ENCODE measurements around the gene PRKCB.

DNA sequence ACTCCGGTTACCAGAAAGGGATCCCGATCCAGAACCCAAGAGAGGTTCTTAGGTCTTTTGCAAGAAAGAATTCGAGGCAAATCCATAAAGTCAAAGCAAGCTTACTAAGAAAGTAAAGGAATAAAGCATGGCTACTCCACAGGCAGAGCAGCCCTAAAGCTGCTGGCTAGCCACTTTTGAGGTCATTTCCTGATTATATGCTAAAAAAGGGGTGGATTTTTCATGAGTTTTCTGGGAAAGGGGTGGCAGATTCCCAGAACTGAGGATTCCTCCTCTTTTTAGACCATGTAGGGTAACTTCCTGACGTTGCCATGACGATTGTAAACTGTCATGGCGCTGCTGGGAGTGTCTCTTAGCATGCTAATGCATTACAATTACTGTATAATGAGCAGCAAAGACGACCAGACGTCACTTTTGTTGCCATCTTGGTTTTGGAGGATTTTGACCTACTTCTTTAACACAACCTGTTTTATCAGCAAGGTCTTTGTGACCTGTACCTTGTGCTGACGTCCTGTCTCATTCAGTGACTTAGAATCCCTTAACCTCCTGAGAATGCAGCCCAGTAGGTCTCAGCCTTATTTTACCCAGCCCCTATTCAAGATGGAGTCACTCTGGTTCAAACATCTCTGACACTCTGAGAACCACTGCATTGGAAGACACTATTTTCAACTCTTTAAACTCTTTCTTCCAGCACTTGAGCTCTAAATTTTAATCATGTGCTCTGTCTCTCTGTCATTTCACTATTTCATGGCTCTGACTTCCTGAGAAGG, 216.7 kb downstream of the PRKCB start:
- TF ChIP-seq POLR2A (IDR thresholded peaks at IDR 0.05) (no peak), EP300 (IDR thresholded peaks at IDR 0.05) (no peak)
- TF ChIP-seq, protein P1, sequence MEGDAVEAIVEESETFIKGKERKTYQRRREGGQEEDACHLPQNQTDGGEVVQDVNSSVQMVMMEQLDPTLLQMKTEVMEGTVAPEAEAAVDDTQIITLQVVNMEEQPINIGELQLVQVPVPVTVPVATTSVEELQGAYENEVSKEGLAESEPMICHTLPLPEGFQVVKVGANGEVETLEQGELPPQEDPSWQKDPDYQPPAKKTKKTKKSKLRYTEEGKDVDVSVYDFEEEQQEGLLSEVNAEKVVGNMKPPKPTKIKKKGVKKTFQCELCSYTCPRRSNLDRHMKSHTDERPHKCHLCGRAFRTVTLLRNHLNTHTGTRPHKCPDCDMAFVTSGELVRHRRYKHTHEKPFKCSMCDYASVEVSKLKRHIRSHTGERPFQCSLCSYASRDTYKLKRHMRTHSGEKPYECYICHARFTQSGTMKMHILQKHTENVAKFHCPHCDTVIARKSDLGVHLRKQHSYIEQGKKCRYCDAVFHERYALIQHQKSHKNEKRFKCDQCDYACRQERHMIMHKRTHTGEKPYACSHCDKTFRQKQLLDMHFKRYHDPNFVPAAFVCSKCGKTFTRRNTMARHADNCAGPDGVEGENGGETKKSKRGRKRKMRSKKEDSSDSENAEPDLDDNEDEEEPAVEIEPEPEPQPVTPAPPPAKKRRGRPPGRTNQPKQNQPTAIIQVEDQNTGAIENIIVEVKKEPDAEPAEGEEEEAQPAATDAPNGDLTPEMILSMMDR (IDR thresholded peaks at IDR 0.05): no peak

Measured in gastroesophageal sphincter (tissue), 3 donors.